Sciatic nerve (tissue), 2 donors: Measurements from ENCODE around the gene CHCHD6. TPM values are rescaled to one million over a fixed set of nuclear protein-coding genes. Genes with fewer than 3 reads are reported as not detected.

Experiments used
- ATAC-seq: fragments of 200-7000 bp; cut with Tn5 transposase; one replicate; pipeline ENCODE4 v1.9.1; 2020; ENCODE audit warnings: mild to moderate bottlenecking, moderate library complexity
- DNase-seq: peaks from one replicate; pipeline ENCODE4 v3.0.0-alpha.2; 2020; ENCODE audit warnings: low spot score
- intact Hi-C: fragments of 100-400 bp; cut with DNase I; formaldehyde crosslinking; loops from one replicate; pipeline ENCODE4 v1.14.2; 2022
- total RNA-seq: library from RNA; stranded (reverse); fragmentation: NEBNext Ultra II Directional; extraction: Animal tissue kit (Norgen Biotek cat#: 25700); gene quantifications from one replicate; pipeline ENCODE4 v1.2.1, GENCODE V29; 2021
- donor health status: DM: no; HTN: no; CAD: no.
- donor health status: DM: no; HTN: no; CAD: no.

The CHCHD6 gene
- total RNA-seq, 1 donor from 2014 or later = 19.1 TPM

DNA sequence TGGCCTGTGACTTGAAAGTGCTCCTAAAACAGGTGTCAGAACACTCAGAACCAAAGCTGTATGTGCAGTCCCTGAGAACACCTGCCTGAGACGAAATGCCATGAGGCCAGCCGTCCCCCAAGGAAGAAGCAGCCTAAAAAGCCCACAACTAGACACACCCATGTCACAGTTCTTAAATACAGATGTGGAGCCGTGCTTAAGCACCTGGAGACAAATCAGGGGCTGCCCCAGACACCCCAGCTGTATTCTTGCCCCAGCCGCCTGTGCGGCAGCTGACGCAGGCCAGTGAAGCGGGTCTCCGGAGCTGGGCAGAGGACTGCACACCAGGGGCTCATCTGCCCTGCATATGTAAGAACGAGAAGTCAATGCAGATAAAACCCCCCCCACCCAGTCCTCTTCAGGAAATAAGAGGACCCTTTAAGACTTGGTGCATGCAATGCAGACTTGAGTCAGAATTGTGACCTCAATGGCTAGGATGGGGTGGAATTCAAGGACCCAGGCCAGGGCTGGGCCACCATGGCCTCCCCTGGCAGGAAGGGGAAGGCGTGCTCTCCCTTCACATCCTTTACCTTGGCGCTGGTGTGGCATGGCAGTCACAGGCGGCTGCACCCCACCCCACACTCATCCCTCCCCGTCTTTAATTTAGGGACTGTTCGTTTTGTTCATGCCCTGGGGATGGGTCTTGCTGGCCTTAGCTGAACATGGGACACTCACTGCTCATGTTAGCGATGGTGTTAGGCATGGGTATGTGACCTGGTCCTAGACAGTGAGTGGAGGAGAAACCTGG, 251.2 kb downstream of the CHCHD6 start:
- DNase-seq (peak; percentile 36), ATAC-seq (no peak)
- intact Hi-C loops = no loop called here

DNA sequence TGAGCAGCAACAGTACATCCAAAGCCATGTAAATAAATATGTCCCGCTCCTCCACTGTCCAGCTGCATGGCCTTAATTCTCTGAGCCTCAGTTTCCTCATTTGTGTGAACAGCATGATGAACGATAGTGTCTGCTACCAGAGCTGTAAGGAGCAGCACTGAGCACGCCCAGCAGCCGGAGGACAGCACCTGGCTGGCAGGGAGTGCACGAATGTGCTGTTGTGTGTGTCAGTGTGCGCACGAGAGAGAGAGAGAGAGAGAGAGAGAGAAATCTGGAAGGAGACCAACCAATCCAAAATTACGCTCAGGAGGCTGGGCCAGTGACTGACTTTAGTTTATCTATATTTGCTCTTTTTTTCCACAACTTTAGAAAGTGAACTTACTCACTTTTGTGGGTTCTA, 252.3 kb downstream of the CHCHD6 start:
- DNase-seq = peak; percentile 45
- intact Hi-C loops = no loop called here
- ATAC-seq = no peak

DNA sequence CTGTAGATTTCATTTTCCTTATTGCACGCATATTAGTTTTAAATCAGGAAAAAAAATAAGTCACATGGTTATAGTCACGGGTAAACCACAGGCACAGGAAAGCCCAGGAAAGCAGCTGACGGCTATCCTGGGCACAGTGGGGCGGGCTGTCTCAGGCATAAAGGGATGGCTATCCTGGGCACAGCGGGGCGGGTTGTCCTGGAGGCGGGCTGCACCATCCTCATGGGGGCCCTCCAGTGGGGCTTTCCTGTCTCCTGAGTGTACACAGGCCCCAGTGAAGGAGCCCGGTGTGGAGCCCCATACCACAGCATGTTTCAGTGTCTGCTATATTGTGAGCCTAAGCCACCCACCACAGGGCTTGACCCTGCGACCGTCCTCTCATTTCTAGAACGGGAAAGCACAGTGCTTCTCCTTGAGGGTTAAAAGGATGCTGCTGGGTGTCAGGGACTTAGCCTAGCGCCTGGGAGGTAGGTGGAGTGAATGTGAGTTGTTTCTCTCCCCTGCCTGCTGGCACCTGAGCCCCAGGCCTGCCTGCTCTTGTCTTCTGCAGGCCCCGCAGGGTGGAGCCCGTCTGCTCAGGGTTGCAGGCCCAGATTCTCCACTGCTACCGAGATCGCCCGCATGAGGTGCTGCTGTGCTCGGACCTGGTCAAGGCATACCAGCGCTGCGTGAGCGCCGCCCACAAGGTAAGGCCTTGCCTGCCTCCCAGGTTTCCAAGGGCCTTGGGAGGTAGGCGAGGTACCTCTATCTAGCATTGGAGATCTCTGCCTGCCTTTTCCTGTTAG, 253.0 kb downstream of the CHCHD6 start:
- no peak for ATAC-seq
- intact Hi-C loops = no loop called here
- peak; percentile 59 for DNase-seq

DNA sequence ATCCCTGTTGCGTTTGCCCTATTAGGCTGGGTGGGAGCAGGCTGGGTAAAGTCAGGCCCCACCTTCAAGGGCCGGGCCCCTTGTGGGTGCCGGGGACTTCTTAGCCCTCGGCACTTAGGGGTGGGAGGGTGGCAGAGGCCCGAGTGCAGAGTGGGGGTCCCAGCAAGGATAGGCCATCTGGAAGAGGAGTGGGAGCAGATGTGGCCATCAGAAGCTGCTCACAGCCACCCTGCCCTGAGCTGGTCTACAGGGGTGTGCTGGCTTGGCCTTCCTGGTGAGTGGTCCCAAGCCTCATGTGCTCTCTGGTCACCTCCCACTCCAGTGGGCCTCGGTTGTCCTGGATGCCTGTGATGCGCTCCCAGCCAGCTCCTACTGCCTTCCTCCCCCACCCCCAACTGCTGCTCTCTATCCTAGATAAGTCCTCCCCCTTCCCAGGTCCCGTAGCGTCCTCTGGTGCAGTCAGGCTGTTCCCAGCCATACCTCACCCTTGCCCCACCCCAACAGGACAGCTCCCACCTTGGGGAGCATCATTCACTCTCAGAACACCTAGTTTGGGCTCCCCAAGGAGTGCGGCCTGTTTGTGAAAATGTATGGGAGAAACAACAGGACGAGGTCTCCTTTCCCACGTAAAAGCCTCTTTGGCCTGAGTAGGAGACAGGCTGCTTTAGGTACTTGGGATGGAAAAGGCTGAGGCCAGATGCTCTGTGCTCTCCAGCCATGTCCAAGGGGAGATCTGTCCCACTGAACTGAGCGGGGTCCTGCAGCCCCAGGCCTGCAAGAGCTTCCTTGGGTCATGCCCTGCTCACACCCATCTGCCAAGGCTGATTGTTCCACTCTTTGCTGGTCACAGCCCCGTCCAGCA, 254.0 kb downstream of the CHCHD6 start:
- ATAC-seq (no peak), DNase-seq (peak; percentile 45)
- intact Hi-C loops = no loop called here

DNA sequence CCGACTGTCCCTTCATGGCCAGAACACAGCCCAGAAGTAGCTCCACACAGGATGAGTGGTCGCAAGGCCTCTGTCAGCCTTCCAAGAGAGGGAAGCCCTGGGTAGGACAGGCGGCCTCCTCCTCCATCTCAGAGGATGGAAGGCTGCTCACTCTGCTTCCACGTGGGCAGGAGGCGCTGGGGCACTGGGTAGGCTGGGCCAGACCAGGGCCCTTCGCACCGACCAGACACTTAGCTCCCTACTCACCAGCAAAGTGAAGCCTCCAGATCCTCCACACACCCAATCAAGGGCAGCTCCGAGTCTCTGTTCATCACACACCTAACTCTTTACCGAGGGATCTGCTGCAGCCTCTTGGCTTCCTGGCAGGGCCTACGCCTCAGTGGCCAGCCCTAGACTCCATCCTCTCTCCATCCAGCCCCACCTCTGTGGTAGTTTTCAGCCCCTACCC, 254.6 kb downstream of the CHCHD6 start:
- DNase-seq = peak; percentile 17
- no peak for ATAC-seq
- intact Hi-C loops = no loop called here

DNA sequence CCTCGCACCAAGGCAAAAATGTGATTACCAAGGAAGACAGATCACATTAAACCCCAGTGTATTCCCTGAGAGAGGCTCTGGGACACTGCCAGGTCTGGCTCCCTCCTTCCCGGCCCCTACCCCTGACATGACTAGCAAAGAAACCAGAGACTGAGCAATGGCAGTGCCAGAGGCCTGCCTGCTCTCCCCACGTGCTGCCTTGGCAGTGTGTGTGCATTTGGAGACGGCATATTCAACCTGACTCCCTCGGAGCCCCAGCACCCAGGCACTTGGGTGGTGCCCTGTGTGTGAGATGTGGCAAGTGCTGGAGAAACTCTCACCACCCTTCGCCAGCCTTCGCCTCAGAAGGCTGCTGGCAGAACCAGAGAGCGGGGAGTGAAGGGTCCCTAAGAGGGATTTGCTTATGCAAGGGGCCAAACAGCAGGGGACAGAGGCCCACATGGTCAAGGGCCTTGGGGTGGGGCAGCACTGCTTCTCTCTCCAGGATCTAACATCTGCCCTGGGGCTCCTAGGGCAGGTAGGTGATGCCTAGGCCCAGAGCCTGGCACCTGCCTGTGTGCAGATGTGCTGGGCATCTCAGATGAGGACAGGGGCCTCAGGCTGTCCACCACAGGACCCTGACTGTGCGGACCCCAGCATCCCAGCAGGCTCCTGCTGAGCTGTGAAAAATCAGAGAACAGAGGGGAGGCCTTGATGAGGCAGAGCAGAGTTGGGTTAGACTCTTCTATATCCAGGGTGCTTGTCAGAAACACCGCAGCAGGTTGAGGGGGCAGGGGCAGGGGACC, 255.3 kb downstream of the CHCHD6 start:
- intact Hi-C loops = no loop called here
- DNase-seq (peak; percentile 46), ATAC-seq (no peak)

DNA sequence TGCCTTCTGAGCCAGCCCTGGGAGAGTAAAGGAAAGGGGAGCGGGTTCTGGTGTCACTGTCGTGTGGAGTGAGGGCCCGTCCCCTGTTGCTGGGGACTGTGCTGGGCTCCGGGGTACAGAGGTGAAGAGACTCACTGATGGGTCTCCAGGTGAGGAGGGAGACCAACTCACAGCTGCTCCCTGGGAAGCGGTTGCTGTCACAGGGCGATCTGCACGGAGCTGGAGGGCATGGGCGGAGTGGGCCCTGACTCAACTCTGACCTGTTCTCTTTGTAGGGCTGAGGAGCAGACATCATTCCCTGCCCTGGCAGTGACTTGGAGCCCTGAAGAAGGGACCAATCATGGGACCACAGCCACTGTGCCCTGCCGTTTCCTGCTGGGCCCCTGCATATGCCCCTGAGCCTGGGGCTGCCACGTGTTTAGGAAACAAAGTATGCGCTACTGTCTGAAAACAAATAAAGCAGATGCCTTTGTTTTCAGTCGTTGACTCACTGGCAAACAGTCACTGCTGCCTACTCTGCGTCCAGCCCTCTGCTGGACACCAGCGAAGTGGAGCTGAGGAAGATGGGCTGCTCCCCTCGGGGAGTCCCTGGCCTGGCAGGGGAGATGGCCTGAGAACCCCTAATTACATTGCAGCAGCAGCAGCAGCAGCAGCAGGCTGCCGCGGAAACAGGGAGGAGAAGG, 256.0 kb downstream of the CHCHD6 start:
- no peak for ATAC-seq
- intact Hi-C loops = no loop called here

DNA sequence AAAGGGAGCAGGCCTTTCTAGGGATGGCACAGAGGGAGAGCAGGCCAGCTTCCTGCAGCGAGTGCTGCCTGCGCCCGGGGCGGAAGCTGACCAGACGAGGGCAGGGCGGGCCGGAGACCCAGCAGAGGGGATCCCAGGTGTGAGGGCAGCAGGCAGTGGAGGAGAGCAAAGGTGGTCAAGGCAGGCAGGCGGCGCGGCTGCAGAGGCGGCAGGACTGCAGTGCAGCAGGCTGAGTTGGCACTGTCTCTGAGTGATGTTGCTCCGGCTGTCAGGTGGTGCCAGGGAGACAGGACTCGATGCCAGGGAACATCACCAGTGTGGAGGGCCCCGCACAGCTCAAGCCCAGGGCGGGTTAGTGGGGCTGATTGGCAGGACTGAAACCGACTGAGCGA, 256.6 kb downstream of the CHCHD6 start:
- ATAC-seq (peak; percentile 13), DNase-seq (peak; percentile 59)
- intact Hi-C loops = no loop called here

More for the DNA sequence above, 256.0 kb downstream of the CHCHD6 start:
- peak; percentile 51 for DNase-seq

DNA sequence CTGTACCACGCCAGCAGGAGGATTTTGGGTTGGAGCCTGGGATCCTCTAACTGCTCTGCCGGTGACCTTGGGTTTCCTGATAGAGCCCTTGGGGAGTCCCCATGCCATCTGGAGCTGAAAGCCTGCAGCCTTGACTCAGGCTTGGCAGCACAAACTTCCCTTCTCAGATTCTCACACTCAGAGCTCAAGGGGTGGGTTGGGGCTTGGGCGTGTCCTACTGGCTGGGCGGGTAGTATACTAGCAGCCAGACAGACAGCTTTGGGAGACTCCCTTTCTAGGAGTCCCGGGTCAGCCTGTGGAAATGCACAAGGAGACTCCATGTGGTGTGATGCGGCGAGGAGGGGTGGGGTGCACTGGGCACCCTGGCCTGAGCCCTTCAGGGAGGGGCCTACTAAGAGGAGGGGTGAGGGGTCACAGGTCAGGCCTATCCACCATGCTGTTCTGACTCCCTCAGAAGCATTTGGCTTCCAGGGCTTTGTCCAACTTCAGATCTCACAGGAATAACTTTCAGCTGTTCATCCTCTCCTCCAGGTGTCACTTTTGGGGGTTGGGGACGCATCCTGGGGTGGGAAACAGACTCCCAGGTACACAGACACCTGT, 257.3 kb downstream of the CHCHD6 start:
- intact Hi-C loops = no loop called here
- ATAC-seq = peak; percentile 88
- peak; percentile 73 for DNase-seq

DNA sequence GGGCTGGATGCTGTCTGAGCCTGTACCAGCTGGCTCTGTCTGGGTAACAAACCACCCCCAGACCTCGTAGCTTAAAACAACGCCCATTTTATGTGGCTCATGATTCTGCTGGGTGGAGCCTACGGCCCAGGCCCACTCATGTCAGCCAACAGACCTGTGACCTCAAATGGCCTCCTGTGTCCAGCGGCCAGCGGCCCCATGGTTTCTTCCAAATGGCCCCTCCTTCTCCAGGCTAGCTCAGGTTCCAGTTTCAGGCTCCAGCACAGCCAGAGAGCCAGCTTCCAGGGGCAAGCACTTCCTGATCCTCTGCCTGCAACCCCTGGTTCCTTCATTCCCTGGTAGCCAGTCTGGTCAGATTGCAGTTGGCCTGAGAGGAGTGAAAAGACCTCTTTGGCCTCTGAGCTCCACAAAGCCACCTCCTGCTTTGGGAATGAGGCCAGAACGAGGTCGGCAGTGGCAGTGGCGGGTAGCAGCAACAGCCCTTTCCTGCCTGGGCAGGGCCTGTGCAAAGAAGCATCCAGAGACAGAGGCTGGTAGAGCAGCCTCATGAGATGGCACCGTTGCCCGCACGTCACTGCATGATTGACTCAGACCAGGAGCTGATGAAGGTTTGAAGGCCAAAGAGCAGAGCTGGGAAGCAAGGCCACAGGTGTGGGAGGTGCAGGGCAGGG, 257.9 kb downstream of the CHCHD6 start:
- DNase-seq (peak; percentile 60), ATAC-seq (peak; percentile 52)
- intact Hi-C loops = no loop called here

DNA sequence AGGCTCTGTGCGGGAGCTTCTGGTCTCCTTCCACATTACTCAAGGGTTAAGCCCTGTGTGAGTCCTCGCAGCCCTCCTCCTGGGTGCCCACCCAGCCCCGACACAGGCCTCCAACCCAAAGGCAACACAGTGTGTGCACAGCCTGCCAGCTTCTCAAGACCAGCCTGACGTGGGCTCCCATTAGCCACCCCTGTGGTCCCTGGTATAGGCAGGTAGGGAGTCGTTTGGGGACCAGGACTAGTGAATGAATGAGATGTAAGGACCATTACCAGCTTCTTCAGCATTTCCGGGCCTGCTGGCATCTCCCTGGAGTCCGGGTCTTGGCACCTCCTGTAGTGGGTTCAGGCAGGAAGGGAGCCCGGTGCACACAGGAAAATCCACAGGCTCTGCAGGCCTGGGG, 258.7 kb downstream of the CHCHD6 start:
- intact Hi-C loops = no loop called here
- ATAC-seq (no peak), DNase-seq (peak; percentile 49)

DNA sequence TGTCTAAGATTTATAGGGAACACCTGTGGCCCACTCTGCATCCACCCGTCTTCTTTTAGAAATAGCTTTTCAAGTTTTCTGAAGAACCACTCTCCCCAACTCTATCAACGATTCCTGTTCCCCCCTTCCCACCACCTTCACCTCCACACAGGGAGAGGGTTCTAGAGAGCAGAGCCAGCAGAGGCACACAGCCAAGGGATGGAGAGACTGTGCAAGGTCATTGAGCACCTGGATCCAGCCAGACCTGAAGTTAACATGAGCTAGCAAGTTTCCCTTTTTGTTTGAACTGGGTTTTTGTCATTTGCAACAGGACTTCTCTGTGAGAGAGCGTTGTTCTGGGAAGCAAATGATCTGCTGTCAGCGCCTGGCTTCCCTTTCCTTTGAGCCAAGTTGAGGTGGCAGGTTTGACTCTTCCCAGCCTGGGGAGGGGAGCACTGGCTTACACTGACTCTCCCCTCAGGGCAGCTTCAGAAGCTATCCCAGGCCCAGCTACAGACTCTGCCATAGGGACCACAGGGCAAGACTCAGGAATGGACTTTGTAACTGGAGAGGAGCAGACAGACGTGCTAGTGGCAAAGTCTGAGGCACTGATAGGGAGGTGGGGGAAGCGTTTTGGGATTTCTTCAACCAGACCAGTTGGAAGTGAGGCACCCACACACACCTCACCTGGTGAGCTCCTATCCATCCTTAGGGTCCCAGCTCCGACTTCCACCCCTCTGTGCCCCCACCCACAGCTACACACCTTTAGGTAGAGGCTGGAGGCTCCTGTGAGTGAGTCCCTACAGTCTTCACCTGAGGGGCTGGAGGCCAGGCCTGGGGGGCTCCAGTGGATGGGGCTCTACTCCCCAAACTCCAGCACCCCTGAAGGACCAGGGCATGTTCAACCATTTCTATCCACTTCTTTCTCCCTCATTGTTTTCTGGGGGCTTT, 259.5 kb downstream of the CHCHD6 start:
- intact Hi-C loops = no loop called here
- no peak for ATAC-seq
- DNase-seq = peak; percentile 36

DNA sequence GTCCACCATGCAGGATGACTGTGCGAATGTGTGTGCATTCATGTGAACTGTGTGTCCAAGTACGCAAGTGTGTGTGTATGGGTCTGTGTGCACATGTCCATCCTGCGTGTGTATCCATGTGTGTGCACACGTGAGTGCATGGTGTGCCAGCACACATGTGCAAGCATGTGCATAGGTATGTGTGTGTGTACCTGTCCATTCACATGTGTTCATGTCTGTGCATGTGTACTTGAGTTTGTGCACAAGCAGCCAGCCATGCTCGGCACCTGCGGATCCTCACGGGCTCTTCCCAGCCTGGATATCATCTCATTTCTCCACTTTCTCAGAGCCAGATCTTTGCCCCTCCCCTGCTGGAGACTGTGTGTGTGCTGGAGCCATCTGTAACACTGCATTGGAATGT, 260.2 kb downstream of the CHCHD6 start:
- ATAC-seq (no peak), DNase-seq (peak; percentile 25)
- intact Hi-C loops = no loop called here

DNA sequence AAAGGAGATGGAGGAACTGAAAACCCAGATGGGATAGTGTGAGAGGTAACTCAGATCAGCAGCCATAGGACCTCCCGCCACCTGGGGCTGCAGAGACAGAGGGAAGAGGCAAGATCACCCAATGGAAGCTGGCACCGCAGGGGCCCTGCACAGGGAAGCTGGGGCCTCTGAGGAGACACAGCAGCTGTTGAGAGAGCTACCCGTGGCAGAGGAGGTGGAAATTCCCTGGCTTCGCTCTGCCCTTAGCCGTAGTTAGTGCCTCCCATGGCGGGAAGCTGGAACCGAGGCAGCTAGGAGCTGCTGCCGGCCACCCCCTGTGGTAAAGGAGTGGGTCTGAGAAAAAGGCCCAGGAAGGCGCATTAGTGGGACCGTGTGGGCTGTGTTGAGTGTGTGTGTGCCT, 260.9 kb downstream of the CHCHD6 start:
- peak; percentile 28 for DNase-seq
- intact Hi-C loops = no loop called here

DNA sequence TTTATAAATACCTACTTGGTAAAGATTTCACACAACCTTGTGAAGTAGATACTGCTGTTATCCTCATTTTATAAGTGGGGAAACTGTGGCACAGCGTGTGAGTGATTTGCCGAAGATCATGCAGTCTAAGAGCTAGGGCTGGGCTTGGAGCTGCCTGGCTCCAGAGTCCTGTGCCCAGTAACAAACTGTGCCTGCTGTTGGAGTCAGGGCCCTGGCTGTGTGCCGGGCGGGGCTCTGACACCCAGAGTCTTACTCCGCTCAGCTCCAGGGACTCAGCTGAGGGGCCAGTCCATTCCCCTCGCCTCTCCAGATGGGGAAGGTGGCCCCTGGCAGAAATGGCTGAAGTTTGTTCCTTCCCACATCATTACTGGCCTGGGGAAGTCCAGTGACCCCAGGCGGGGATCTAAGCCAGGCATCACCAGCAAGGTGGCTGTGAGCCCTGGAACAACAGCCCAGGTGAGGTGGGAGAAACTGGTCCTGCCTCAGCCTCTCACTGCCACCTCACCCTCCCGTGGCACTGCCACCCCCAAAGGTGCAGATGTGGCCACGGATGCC, 261.6 kb downstream of the CHCHD6 start:
- no peak for ATAC-seq
- intact Hi-C loops = no loop called here

More for the DNA sequence above, 260.9 kb downstream of the CHCHD6 start:
- ATAC-seq = no peak

DNA sequence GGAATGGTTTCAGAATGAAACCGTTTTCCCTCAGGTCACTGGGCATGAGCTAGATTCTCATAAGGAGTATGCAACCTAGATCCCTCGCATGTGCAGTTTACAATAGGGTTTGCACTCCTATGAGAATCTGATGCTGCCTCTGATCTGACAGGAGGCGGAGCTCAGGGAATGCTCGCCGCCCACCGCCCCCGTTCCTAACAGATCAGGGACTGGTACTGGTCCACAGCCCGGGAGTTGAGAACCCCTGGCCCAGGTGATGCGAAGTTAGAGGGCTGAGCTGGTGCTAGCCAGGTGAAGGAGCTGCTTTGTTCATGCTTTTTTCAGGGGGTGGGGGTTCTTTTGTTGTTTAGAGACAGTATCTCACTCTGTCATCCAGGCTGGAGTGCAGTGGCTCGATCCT, 263.3 kb downstream of the CHCHD6 start:
- ATAC-seq = no peak
- no peak for DNase-seq
- intact Hi-C loops = no loop called here

More for the DNA sequence above, 261.6 kb downstream of the CHCHD6 start:
- DNase-seq = no peak
